ENCODE measurements around the gene LRRFIP2.

The LRRFIP2 gene

DNA sequence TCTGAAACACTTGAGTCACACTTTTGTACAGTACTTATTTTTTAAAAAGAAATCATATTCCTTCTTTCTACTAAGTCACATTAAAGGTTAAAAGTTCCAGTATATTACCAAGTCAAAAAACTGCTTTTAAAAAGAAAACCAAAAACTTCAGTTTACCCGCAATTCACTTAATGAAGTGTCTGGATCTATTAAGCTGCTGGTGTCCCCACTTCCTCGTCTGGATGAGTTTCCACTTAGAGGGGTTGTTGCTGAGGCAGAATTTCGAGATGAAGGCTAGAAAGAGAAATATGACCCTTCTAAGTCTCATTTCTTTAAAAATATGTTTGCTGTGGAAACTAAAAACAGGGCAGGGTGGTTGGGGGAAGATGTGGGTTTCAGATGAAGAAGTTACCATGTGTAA lies 79.7 kb downstream of the LRRFIP2 start:
- TF ChIP-seq SUZ12 (IDR thresholded peaks at IDR 0.05; ENCODE audit: extremely low read depth, insufficient read depth, insufficient read length) (no peak), YY1 (IDR thresholded peaks at IDR 0.05; ENCODE audit: insufficient read depth, insufficient read length) (no peak), ZNF274 (IDR thresholded peaks at IDR 0.05; ENCODE audit: low read depth, low read length) (no peak)
- H3K36me3 ChIP-seq (ENCODE audit: insufficient read depth, insufficient read length, low read length): peaks cover 26% of the 10 kb centered on the region
- no peaks in the 10 kb centered on the region for H3K9me3 ChIP-seq (ENCODE audit: insufficient read depth, low read length)
- H3K9ac ChIP-seq (ENCODE audit: insufficient read length, low read depth): no peak overlapping the region
- no peak for DNase-seq (ENCODE audit: low read depth, low spot score)
- no peaks in the 10 kb centered on the region for H3K4me1 ChIP-seq (ENCODE audit: insufficient read depth, insufficient read length)
- H3K27me3 ChIP-seq (ENCODE audit: insufficient read depth, insufficient read length): no peaks in the 10 kb centered on the region
- H3K4me3 ChIP-seq (ENCODE audit: insufficient read length, low read depth): no peak overlapping the region

DNA sequence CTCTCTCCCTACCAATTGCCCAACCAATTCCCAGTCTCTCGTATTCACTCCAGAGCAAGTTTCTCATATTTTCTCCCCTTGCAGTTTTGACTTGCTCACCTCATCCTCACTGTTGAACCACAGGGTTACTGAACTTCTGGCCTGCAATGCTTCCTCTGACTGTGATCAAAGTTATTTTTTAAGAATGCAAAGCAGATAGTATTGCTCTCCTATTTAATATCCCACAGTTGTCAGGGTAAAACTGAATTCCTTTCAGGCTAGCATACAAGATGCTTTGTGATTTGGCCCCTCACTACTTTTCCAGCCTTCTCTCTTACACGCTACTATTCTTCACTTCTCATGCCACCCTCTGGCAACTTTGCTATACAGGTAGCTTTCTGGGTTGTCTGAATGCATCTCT lies 80.9 kb downstream of the LRRFIP2 start:
- H3K36me3 ChIP-seq (ENCODE audit: insufficient read depth, insufficient read length, low read length): peaks cover 26% of the 10 kb centered on the region
- no peaks in the 10 kb centered on the region for H3K4me1 ChIP-seq (ENCODE audit: insufficient read depth, insufficient read length)
- no peak overlapping the region for H3K9ac ChIP-seq (ENCODE audit: insufficient read length, low read depth)
- no peak overlapping the region for H3K4me3 ChIP-seq (ENCODE audit: insufficient read length, low read depth)
- TF ChIP-seq YY1 (IDR thresholded peaks at IDR 0.05; ENCODE audit: insufficient read depth, insufficient read length) (no peak), SUZ12 (IDR thresholded peaks at IDR 0.05; ENCODE audit: extremely low read depth, insufficient read depth, insufficient read length) (no peak), ZNF274 (IDR thresholded peaks at IDR 0.05; ENCODE audit: low read depth, low read length) (no peak)
- no peaks in the 10 kb centered on the region for H3K27me3 ChIP-seq (ENCODE audit: insufficient read depth, insufficient read length)
- no peak for DNase-seq (ENCODE audit: low read depth, low spot score)
- H3K9me3 ChIP-seq (ENCODE audit: insufficient read depth, low read length): no peaks in the 10 kb centered on the region

DNA sequence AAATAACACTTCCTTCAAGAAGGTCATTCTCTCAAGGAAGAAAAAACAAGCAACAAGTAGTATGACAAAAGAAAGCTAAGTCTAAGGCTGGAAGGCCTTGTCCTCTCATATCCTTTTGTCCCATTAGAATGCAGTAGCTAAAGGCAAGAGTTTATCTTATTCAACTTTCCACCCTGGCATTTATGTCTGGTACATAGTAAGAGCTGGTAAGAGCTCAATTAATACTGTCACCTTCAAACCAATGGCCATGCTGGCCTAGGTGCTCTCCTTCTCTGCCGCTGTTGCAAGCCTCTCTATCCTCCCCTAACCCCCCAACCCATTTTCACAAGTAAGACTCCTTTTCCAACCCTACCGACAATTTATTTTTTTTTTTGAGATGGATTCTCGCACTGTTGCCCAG lies 81.9 kb downstream of the LRRFIP2 start:
- Histone ChIP-seq H3K9ac (ENCODE audit: insufficient read length, low read depth) (no peak overlapping the region), H3K4me1 (ENCODE audit: insufficient read depth, insufficient read length) (no peaks in the 10 kb centered on the region), H3K4me3 (ENCODE audit: insufficient read length, low read depth) (no peak overlapping the region), H3K9me3 (ENCODE audit: insufficient read depth, low read length) (no peaks in the 10 kb centered on the region), H3K36me3 (ENCODE audit: insufficient read depth, insufficient read length, low read length) (peaks cover 26% of the 10 kb centered on the region), H3K27me3 (ENCODE audit: insufficient read depth, insufficient read length) (no peaks in the 10 kb centered on the region)
- no peak for TF ChIP-seq YY1 (IDR thresholded peaks at IDR 0.05; ENCODE audit: insufficient read depth, insufficient read length)
- no peak for DNase-seq (ENCODE audit: low read depth, low spot score)

DNA sequence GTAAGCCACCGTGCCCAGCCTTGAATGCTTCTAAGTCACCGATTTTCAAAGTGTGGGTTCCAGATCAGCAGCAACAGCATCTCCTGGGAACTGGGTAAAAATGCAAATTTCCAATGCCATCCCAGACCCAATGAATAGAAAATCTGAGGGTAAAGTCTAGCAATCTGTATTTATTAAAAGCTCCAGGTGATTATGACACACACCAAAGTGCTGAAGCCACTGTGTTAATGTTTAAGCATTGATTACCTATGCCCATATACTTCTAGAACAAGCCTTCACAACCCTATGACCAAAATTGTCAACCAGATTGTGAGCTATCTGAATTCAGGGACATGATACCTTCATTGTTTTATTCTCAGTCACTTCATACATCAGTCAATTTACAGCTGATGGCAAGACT lies 86.5 kb downstream of the LRRFIP2 start:
- Histone ChIP-seq H3K36me3 (ENCODE audit: insufficient read depth, insufficient read length, low read length) (peaks cover 29% of the 10 kb centered on the region), H3K9ac (ENCODE audit: insufficient read length, low read depth) (no peak overlapping the region), H3K27me3 (ENCODE audit: insufficient read depth, insufficient read length) (no peaks in the 10 kb centered on the region), H3K4me3 (ENCODE audit: insufficient read length, low read depth) (no peak overlapping the region), H3K9me3 (ENCODE audit: insufficient read depth, low read length) (no peaks in the 10 kb centered on the region), H3K4me1 (ENCODE audit: insufficient read depth, insufficient read length) (no peaks in the 10 kb centered on the region)
- TF ChIP-seq ZNF274 (IDR thresholded peaks at IDR 0.05; ENCODE audit: low read depth, low read length): no peak
- TF ChIP-seq YY1 (IDR thresholded peaks at IDR 0.05; ENCODE audit: insufficient read depth, insufficient read length): no peak
- TF ChIP-seq SUZ12 (IDR thresholded peaks at IDR 0.05; ENCODE audit: extremely low read depth, insufficient read depth, insufficient read length): no peak
- no peak for DNase-seq (ENCODE audit: low read depth, low spot score)

DNA sequence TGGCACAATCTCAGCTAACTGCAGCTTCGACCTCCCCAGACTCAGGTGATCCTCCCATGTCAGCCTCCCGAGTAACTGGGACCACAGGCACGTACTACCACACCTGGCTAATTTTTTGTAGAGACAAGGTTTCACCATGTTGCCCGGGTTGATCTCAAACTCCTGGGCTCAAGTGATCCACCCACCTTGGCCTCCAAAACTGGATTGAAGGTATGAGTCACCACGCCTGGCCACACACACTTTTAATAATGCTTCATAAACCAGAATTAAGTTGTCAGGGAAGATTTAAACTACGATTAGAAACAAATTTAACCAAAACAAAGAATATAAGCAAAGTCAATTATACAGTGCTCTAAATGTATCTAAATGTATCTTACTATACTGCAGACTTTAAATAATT lies 87.5 kb downstream of the LRRFIP2 start:
- Histone ChIP-seq H3K9me3 (ENCODE audit: insufficient read depth, low read length) (no peaks in the 10 kb centered on the region), H3K4me1 (ENCODE audit: insufficient read depth, insufficient read length) (no peaks in the 10 kb centered on the region), H3K27me3 (ENCODE audit: insufficient read depth, insufficient read length) (no peaks in the 10 kb centered on the region), H3K9ac (ENCODE audit: insufficient read length, low read depth) (no peak overlapping the region), H3K4me3 (ENCODE audit: insufficient read length, low read depth) (no peak overlapping the region), H3K36me3 (ENCODE audit: insufficient read depth, insufficient read length, low read length) (peaks cover 33% of the 10 kb centered on the region)
- no peak for DNase-seq (ENCODE audit: low read depth, low spot score)
- no peak for TF ChIP-seq ZNF274 (IDR thresholded peaks at IDR 0.05; ENCODE audit: low read depth, low read length)
- no peak for TF ChIP-seq SUZ12 (IDR thresholded peaks at IDR 0.05; ENCODE audit: extremely low read depth, insufficient read depth, insufficient read length)
- no peak for TF ChIP-seq YY1 (IDR thresholded peaks at IDR 0.05; ENCODE audit: insufficient read depth, insufficient read length)

DNA sequence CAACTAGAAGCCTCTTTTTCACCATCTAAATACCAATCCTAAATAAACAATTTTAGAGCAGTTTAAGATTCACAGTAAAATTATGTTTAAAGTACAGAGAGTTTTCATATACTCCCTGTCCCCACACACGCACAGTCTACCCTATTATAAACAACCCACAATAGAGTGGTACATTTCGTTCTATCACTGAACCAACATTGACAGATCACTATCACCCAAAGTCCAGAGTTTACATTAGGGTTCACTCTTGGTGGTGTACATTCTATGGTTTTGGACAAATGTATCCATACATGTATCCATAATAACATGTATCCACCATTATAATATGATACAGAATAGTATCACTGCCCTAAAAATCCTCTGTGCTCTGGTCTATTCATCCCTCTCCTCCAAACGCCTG lies 92.1 kb downstream of the LRRFIP2 start:
- no peaks in the 10 kb centered on the region for H3K4me1 ChIP-seq (ENCODE audit: insufficient read depth, insufficient read length)
- no peaks in the 10 kb centered on the region for H3K27me3 ChIP-seq (ENCODE audit: insufficient read depth, insufficient read length)
- H3K36me3 ChIP-seq (ENCODE audit: insufficient read depth, insufficient read length, low read length): peaks cover 36% of the 10 kb centered on the region

DNA sequence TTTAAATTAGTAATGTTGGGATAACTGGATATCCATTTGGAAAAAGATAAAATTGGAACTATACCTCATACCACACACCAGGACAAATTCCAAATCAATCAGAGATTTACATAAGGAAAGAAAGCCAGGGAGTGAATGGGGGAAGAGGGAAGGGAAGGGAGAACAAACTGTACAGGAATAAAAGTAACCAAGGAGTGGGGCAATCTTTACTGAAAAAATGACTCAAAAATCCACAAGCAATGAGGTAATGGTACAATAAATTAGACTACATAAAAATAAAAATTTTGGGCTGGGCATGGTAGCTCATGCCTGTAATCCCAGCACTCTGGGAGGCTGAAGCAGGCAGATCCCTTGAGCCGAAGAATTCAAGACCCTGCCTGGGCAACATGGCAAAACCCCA lies 98.4 kb downstream of the LRRFIP2 start:
- TF ChIP-seq YY1 (IDR thresholded peaks at IDR 0.05; ENCODE audit: insufficient read depth, insufficient read length): no peak
- no peak for TF ChIP-seq SUZ12 (IDR thresholded peaks at IDR 0.05; ENCODE audit: extremely low read depth, insufficient read depth, insufficient read length)
- TF ChIP-seq ZNF274 (IDR thresholded peaks at IDR 0.05; ENCODE audit: low read depth, low read length): no peak
- Histone ChIP-seq H3K4me3 (ENCODE audit: insufficient read length, low read depth) (no peak overlapping the region), H3K36me3 (ENCODE audit: insufficient read depth, insufficient read length, low read length) (peaks cover 30% of the 10 kb centered on the region), H3K4me1 (ENCODE audit: insufficient read depth, insufficient read length) (no peaks in the 10 kb centered on the region), H3K9ac (ENCODE audit: insufficient read length, low read depth) (no peak overlapping the region), H3K27me3 (ENCODE audit: insufficient read depth, insufficient read length) (no peaks in the 10 kb centered on the region), H3K9me3 (ENCODE audit: insufficient read depth, low read length) (no peaks in the 10 kb centered on the region)
- no peak for DNase-seq (ENCODE audit: low read depth, low spot score)

More for the DNA sequence above, 92.1 kb downstream of the LRRFIP2 start:
- H3K9me3 ChIP-seq (ENCODE audit: insufficient read depth, low read length): no peaks in the 10 kb centered on the region
- H3K4me3 ChIP-seq (ENCODE audit: insufficient read length, low read depth): no peak overlapping the region
- no peak overlapping the region for H3K9ac ChIP-seq (ENCODE audit: insufficient read length, low read depth)
- TF ChIP-seq SUZ12 (IDR thresholded peaks at IDR 0.05; ENCODE audit: extremely low read depth, insufficient read depth, insufficient read length) (no peak), ZNF274 (IDR thresholded peaks at IDR 0.05; ENCODE audit: low read depth, low read length) (no peak), YY1 (IDR thresholded peaks at IDR 0.05; ENCODE audit: insufficient read depth, insufficient read length) (no peak)
- no peak for DNase-seq (ENCODE audit: low read depth, low spot score)

DNA sequence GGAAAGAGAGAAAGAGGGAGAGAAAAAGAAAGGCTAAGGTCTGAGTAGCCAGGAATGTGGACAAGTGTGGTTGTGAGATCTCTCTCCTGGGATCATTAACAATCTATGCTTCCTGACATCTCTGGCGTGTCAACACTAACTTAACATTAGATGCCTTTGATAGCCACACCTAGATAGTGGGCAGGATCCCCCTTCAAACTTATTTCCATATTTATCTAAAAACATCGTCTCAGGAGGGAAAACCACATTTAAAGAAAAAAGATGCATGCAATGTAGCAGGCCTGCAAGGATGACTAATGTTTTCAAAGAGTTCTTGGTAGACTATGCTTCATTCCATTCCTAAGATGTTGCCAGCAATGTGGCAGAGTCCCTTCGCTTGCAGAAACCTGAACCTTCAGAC lies 100.2 kb downstream of the LRRFIP2 start:
- TF ChIP-seq YY1 (IDR thresholded peaks at IDR 0.05; ENCODE audit: insufficient read depth, insufficient read length): no peak
- TF ChIP-seq ZNF274 (IDR thresholded peaks at IDR 0.05; ENCODE audit: low read depth, low read length): no peak
- TF ChIP-seq SUZ12 (IDR thresholded peaks at IDR 0.05; ENCODE audit: extremely low read depth, insufficient read depth, insufficient read length): no peak
- Histone ChIP-seq H3K27me3 (ENCODE audit: insufficient read depth, insufficient read length) (no peaks in the 10 kb centered on the region), H3K9me3 (ENCODE audit: insufficient read depth, low read length) (no peaks in the 10 kb centered on the region), H3K9ac (ENCODE audit: insufficient read length, low read depth) (no peak overlapping the region), H3K4me3 (ENCODE audit: insufficient read length, low read depth) (no peak overlapping the region), H3K4me1 (ENCODE audit: insufficient read depth, insufficient read length) (no peaks in the 10 kb centered on the region), H3K36me3 (ENCODE audit: insufficient read depth, insufficient read length, low read length) (peaks cover 20% of the 10 kb centered on the region)
- no peak for DNase-seq (ENCODE audit: low read depth, low spot score)

Measured in NT2/D1 (cell line).